GM21526 (cell line): Measurements from ENCODE around the gene MEGF10.

ENCODE experiments used
- ATAC-seq: cut with Tn5 transposase; IDR thresholded peaks from one replicate; pipeline ENCODE4 v1.9.1; 2021; ENCODE audit warnings: moderate library complexity; ENCODE audit not compliant: unreplicated experiment, low FRiP score

MEGF10 gene

DNA sequence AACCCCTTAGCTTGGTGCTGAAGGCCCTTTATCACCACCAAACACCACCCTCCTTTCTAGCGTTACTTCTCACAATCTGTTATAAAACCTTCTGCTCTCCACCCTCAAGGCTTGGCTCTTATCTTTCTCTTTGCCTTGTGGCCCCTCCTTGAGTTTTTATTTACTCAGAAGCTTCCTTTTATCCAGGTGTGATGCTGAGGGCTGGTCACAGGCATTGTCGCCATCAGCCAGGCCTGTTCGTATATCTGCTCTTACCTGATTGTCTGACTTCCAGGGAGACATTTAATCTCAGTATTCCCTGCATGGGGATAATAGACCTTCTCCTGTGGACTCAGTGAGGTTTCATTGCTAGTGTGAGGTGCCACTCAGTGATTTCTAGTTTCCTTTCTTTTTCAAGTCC, 34.2 kb downstream of the MEGF10 start:
- no peak for ATAC-seq

DNA sequence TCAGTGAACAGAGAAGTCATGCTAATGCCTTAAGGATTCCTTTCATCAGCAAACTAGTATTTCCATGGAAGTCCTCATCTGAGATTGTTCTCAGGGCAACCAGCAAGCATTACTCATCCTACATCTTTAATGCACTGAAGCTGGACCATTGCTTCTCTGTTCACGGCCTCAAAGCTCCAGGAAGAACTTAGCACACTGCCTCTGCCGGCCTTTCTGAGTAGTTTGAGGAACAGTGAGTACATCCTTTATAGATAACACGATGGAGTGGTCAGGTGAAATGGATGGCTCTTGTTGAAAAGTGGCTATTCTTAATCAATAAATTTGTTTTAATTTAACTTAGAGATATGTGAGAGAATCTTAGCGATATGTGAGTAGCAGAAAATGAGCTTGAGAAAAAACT, 35.8 kb downstream of the MEGF10 start:
- ATAC-seq, result no peak

DNA sequence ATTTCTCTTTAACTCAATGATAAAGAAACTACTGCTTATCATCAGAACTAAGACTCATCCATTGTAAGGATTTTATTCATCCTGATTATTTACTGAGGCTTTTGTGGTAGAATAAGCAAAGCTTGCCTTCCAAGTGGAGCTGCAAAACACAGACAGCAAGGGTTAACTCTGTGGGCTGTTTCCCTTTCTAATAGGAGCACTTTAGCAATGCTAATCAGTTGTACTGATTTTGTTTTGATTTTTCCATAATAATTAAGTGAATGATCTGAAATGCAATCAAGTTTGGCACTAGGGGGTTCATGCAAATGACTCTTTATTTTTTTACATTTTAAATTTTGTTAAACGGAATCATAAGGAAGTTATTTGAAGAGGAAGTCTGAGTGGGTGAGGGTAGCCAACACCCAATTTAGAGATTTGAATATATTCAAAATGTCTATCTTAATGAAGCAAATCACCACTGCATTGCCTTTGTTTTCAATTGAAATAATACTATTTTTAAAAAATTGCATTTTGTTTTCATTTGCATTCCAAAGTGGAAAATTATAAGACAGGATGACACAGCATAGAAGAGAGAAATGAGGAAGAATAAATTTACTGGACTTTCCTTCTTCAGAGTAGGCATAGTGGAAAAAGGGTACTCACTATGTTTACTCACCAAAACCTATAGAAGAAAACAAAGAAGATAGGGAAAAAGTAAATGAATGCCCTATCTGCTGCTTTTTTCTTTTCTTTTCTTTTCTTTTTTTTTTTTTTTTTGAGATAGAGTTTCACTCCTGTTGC, 36.6 kb downstream of the MEGF10 start:
- no peak for ATAC-seq

DNA sequence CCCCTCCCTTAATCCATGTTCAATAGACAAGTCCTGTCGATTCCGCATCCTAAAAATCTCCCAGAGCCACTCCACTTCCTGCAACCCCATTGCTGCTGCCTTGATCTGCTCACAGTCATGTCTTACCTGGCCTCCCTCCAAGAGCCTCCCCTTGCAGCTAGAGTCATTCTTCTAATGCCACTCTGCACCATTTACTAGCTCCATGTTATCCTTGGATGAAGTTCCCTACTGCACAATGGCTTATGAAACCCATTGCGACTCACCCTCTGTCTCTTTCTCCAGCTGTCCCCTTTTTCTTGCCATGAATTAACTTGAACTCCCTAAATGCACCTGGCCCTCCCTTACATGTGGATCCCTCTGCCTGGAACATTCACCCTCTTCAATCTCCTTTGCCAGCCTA, 39.5 kb downstream of the MEGF10 start:
- no peak for ATAC-seq

DNA sequence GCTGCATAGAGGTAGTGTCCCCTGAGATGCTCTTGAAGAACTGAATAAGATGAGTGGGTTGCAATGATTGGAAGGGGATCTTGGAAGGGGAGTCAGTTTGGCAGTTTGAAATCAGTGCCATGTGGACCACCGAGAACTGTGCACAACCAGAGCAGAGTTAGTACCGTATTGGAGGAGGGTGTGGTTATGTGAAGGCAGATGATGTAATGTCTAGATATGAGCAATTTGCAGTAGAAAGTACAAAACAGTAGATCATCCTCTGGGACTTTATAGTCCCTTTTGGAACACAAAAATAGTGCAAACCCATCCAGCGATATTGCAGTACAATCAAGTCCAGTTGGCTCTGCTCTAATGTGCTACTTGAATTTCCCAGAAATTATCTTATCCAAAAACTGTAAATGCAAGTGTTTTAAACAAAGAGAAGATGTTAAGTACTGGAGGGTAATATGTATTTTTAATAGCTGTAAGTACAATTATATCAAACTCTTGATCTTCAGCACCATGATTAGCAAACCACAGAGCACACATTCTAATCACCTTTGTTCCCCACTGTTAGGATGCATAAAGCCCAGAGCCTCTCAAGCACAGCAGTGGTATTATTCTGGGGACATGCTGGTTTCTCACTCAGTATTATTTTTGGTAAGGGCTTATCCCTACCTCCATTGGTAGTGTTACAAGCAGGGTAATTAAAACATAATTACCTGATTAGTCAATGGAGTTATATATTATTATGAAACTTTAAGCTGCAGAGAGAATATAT, 41.5 kb downstream of the MEGF10 start:
- no peak for ATAC-seq

DNA sequence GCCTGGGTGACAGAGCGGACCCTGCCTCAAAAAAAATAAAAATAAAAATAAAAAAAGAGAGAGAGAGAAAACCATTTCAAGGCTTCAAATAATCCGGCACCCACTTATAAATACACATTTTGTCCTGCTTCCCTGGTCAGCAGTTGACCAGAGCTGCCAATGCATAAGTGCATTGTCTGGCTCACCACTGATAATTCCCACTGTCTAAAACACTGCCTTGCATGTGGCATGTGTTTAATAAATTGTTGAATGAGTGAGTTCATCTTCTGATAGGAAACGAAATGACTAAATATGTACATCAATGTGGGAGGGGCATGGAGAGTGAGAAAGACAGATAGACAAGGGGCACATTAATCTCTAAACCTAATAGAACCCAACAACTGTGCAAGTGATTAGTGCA, 42.9 kb downstream of the MEGF10 start:
- no peak for ATAC-seq

DNA sequence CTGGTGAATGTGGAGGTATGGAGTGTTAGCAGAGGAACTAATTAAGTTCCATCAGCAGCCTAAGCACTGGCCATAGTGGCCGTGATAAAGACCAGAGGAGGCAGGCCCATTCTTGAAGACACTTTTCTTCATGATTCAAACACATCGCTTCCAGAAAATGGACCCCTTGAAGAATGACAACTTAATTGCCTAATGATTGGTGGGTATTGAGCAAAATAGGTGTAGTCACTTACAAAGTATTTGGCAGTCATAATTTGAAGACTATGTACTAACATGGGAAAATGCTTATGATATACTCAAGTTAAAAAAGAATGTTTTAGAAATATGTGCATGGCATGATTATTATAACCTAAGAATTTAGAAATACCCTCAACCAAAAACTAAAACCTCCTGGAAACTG, 44.8 kb downstream of the MEGF10 start:
- ATAC-seq, result no peak

DNA sequence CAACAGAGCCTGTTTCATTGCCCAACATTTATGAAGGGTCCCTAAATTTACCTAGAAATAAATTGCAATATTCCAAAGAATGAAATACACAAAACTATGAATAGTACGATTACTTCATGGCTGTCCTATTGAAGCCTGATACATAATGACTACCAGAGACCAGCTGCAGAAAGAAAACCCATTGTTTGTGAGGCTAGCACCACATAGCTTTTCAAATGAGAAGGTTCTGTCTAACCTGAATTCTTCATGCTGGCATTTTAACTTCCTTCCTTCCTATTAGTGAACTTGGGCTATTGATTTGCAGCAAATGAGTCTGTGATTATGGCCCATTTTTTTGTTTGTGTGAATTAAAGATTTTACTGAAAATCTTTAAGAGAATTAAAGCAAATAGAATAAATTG, 47.3 kb downstream of the MEGF10 start:
- ATAC-seq, result no peak

DNA sequence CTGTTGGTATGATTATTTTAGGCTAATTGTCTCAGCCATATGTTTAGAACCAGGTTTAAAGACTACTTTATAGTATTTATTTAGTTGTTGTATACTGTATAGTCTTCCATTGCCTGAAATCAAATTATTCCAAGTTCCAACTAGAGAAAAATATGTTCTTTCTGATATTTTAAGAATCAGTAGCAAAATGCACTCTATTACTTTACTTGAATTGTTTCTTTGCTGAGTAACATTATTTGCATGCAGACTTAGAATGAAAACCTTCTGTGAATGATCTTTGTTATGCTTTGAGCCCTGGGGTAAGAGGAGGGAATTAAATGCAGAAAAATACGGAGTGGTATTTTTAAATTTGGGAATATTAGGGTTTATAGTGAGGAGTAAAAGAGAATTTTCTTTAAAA, 47.9 kb downstream of the MEGF10 start:
- no peak for ATAC-seq

DNA sequence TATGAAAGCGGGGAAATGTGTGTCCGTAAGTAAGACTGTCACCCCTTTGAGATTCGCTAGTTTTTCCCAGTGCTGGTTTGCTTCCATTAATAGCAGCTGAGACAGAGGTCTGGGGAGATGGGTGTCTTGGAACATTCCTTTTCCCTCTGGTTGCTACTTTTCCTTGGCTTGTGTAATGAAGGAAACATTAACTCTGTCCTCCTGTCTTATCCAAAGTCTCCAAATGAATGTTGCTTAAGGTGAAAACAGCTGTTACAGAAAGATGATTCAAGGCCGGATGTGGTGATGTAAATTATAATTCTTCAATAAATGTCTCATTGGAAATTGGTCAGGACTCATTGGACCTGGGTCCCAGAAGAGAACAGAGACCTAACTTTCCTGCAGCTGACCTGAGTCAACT, 50.0 kb downstream of the MEGF10 start:
- no peak for ATAC-seq

DNA sequence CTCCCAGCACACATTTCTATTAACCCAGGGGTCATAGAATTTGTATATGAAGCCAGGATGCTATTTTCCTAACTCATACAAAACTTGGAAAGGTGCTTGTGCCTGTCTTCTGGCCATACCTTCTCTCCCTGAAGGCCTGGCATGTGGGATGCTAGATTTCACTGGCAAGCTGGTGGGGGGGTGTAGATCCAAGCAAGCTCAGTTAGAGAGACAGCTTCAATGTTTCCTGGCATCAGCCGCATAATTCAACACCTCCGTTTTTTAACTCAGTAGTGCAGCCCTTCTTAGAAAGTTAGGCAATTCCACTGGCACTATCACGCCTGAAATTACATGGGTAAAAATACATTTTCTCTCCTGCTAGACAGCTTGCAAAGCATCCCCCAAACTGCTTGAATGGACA, 51.8 kb downstream of the MEGF10 start:
- no peak for ATAC-seq

DNA sequence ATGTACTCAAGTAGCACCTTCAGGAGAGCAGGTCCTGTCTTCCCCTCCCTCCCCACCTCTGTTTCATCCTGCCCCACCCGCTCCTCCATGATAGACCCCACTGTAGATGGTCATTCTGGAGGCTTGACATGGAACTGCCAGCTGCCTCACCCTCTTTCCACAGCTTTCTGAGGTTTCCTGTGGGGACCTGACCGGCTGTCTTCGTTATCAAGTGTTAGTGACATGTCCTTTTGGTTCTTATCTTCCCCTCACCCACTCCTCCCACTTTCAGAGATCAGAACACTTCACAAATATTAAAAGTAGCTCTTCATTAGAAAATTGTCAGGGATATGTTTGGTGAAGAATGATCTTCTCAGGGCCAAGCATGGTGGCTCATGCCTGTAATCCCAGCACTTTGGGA, 52.7 kb downstream of the MEGF10 start:
- ATAC-seq, result no peak

DNA sequence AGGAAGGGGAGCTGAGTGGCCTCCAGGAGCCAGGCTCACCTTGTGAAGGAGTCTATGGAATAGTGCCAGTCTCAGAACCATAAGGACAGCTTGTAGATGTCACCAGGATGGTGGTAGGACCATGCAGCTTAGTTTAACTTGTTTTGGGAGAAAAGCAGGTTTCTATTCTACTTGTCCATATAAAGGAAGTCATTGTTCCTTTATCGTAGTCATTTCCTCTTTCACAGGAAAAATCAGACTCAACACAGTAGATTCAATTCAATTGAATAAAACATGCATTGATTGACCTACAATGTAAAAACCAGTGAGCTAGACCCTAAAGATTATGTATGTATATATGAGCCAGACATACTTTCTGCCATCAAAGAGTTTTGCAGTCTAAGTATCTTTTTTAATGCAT, 53.3 kb downstream of the MEGF10 start:
- no peak for ATAC-seq

DNA sequence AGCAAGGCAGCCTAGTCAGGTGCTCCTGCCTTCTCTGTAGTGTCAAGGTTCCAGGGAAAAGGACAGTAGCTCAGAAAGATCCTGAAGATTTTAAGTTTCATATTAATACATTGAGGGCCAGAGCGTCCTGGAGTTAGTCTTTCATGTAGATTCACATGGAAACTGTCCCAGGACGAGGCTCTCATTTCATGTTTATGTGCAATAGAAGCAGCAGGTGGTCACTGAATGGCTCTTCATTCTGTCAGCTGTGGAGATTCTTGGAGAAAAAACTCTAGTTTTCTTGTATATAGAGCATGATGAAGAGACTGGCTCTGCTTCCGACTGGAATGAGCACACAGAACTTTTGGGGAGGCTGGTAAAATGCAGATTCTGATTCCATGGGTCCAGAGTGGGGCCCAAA, 54.3 kb downstream of the MEGF10 start:
- ATAC-seq, result no peak

DNA sequence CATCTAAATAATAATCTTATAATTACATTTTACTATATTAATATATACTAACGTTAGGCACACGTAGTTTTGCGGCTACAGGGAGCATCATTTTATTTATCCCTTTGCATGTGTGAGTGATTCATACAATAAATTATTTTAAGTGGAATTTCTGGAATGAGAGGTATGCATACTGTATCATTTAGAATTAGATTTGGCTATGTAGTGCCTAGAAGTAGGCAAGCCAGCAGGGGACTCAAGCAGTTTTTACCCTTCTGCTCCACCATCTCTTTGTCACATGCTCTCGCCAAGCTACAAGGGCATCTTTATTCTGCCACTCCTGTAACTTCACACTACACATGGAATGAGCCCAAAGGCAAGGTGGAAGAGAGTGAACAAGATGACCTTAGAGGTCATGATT, 60.8 kb downstream of the MEGF10 start:
- ATAC-seq, result no peak

DNA sequence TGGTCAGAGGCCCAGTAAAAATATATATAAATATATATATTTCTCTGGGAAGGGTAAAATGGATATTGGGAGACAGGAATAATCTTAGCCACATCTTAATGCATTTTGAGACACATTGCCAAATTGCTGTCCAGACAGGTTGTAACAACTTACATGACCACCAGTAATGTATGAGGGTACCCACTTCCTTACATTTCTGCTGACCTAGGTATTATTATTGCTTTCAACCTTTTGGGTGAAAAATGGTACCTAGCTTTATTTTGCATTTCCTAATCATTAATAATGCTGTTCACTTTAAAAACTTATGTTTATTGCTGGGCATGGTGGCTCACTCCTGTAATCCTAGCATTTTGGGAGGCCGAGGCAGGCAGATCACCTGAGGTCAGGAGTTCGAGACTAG, 61.5 kb downstream of the MEGF10 start:
- no peak for ATAC-seq

DNA sequence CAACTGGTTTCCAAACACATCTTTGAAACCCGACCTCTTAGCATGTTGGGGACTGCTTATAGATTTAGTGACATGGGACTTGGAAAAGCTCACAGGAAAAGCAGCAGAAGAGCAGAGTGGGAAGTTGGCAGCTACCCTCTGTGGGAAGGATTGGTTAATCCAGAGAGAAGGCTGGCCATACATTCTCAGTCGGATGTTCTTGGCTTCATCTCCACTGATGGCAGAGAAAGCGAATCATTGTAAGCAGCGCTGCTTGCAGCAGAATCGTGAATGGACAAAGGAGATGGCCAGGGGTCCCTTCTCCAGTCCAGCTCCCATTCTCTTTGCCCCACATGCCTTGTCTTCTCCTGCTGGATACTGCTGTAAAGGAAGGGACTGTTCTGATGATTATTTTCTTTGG, 62.7 kb downstream of the MEGF10 start:
- no peak for ATAC-seq

DNA sequence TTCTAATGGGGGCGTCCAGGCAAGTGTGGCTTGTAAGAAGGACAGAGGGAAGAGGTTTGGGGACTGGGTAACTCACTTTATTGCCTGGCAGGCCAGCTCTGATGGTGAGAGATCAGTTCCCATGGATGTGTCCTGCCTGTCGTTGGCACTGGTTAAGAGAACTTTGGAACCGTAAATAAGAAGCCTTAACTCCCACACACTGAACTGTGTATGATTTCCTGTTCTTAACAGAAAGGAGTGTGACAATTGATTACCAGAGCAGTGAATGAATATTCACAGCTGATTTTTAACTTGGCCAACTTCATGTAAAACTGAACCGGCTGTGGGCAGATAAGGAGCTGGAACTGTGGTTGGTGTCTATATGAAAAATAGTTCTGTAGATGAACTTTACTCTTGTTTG, 63.2 kb downstream of the MEGF10 start:
- no peak for ATAC-seq

DNA sequence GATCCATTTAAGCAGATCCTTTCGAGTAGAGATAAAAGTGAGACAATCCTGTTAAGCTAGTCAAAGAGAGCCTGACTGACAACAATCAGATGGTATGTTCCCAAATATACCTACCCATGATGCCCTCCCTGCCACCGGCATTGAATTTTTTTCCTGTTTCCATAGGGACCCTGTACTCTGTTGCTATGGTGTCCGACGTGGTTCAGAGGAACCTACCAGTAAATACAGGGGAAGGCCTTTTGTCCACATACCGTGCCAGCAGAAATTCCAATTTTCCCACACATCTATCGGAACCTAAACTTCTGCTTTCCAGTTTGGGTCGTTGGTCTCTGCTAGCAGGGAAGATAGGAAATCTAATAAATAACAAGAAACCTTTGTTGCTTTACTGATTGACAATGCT, 64.7 kb downstream of the MEGF10 start:
- ATAC-seq, result no peak

DNA sequence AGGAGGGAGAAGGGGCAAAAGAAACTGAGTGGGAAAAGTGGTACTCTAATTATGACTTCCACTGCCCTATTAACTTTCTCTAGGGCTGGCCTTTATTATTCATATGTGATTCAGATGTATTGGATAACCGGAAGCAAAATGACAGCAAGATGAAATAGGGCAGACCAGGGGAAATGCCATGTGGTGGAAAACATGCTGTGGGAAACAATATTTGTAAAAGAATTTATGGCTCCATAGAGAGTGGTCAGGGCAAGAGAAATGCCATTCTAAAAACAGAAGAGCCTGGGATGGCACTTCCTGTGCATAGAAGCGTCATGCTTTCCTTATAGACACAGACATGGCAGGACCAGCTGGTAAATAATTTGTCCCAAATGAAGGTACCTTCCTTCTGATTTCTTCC, 67.7 kb downstream of the MEGF10 start:
- no peak for ATAC-seq

DNA sequence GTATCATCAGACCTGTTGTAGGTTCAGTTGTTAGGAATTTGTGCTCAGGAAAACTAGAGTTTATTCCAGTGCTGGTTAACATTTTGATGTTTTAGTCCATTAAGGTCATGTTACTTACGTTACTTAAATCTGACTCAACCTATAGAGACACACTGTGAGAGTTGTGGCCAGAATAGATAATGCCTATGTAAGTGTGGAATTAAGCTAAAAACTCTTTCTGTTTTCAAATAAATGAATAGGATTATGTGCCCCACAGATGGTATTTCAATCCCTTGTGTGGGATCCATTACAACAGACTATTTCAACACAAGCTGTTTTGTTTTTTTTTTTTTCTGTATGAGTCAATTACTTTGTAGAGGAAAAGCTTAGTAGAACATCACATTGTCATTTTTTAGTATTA, 68.1 kb downstream of the MEGF10 start:
- no peak for ATAC-seq

DNA sequence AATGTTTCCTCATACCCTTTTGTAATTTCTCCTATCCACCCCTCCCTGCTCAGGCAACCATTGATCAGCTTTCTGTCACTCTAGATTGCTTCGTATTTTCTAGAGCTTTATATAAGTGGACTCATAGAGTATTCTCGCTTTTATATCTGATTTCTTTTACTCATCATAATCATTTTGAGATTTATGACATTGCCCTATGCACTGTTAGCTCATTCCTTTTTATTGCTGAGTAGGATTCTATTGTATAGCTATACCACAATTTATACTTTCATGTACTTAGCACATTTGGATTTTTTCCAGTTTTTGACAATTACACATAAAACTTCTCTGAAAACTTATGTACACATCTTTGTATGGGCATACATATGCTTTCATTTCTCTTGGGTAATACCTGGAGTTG, 68.9 kb downstream of the MEGF10 start:
- ATAC-seq, result no peak
